GM21360 (cell line): ENCODE results near the gene IGFBP7.

Experiments used
- ATAC-seq: cut with Tn5 transposase; IDR thresholded peaks from one replicate; pipeline ENCODE4 v1.9.1; 2021; ENCODE audit warnings: mild to moderate bottlenecking, moderate library complexity; ENCODE audit not compliant: unreplicated experiment

The IGFBP7 gene

DNA sequence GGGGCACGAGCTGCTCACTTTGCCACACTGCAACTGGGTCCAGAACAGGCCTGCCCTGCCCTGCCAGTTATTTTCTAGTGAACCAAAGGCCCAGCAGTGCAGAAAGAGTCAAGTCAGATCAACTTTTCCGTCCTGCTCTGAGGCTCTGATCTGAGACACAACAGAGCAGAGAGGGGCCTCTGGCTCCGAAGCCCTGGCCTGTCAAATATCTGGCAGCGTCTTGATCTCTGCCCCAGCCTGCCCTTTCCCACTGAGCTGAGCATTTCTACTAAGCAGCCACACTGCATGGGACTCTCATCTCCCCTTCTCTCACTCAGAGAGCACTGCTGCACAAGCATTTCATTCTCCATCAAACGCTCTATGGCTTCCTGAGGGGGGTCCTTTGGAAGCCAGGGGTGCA, 11.8 kb downstream of the IGFBP7 start:
- ATAC-seq, result no peak

DNA sequence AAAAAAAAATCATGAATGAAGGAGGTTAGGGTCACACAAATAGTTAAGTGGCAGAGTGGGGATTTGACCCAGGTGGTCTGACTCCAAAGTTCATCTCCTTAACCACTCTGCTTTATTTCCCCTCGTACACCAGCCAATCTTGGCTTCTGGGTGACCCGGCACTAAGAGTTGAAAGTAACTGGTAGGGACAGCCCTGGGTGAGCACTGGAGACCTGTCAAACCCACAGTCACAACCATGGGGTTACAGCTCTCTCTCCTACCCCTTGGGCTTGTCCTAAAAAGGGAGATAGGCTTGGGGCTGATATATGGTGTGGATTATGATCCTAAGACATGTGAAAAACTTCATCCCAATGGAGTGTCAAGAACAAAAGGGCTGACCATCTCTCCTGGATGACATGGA, 12.5 kb downstream of the IGFBP7 start:
- ATAC-seq, result no peak

DNA sequence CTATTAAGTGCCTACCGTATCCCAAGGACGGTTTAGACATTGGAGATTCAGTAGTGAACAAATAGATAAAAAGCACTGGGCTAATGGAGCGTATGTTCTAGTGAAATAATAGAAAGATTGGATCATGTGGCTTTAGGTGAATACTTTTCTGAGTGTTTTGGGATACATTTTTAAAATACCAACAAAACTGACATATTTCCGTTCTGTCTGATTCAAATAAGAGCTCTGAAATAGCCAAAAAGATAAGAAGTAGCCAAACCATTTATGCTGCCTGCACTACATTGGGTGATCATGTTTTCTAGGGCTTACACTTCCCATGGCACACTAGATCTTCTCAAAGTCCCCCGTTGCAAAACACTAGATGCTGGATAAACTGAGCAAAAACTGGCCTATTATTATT, 14.2 kb downstream of the IGFBP7 start:
- ATAC-seq, result no peak

DNA sequence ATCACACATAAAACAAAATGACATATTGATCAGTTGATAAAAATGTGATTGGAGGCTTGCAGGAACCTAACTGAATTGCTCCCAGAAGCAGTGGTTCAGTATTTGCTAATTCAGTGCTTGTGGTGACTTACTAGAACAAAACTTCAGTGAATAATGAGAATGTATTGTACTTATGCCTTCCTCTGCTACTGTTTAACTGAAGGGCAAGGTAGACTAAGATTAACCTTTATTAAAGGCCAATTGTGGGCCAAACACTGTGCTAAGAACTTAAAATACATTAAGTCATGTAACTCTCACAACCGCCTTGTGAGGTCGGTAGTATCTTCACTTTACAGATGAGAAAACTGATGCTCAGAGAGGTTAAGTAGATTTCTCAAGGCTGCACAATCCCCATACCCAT, 14.9 kb downstream of the IGFBP7 start:
- no peak for ATAC-seq

DNA sequence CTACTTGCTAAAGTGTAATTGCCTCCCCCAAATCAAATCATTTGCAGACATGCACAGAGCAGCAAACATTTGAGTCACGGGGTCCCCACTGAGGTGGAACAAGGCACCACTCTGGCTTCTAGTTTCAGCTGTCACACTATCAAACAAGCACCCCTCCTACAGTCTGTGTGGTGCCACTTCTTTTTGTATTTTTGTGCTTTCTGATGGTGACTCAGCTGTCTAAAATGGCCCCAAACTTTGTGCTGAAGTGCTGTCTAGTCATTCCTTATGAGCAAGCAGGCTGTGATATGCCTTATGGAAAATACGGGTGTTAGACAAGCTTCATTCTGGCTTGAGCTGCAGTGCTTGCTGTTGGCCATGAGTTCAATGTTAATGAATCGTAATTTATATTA, 15.4 kb downstream of the IGFBP7 start:
- no peak for ATAC-seq

DNA sequence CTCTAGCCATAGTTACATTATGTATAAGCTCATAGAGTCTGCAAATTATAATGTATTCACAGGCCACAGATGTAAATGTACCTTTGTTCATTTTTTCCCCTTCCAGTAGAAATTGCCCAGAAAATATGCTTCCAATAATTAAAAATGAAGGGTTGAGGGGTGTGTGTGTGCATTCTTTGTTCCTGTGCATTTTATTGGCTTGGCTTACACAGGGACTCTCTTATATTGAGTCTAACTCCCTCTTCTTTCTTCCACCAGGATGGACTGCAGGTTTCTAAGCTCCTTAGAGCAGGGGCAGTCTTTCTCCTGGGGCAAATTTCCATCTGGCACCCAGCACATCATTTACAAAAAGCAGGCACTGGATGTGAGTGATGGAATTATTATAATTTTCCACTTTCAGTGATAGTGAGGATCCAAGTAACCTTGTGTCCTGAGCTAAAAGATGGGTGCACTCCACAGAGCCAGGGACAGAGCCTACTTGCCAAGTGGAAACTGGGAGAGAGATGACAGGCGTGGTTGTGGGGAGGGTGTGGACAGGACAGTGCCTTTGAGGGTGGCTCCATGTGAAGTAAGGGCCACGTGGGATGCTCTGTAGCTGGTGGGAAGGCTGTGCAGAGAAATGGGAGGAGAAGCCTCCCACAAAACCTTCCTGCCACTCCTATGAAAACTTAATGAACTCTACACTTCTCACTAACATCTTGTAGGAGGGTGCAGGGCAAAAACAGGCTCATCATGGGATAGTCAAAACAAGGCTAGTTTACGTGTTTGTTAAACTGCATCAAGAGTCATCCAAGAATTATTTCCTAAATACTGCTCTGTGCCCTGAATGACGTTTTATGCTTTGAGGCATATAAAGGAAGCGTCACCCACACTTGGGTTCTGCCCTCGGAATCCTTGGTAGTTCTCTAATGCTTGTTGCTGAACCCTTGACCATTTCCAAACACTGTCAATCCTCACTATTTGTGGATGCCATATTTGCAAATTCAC, 16.0 kb downstream of the IGFBP7 start:
- no peak for ATAC-seq

DNA sequence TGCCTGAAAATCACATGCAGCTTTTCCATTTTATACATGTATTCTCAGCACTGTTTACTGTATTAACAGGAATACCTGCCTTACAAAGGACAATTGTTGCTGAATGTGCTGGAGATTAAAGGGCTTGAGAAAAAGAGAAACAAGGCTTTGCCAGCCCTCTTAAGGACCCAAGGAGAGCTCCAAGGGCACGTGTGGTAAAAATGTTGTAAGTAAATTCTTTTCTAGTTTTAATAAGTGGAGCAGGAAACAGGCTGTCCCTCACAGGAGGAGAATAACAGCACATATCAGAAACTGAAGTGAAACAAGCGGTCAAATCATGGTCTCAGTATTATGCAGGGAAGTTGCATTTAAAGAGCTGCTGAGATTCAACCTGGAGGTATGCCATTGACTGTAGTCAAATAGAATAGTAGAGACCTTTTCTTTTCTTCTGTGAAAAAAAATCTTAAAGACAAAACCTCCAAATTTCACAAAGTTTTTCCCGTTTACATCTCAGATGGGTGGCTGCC, 18.5 kb downstream of the IGFBP7 start:
- no peak for ATAC-seq

DNA sequence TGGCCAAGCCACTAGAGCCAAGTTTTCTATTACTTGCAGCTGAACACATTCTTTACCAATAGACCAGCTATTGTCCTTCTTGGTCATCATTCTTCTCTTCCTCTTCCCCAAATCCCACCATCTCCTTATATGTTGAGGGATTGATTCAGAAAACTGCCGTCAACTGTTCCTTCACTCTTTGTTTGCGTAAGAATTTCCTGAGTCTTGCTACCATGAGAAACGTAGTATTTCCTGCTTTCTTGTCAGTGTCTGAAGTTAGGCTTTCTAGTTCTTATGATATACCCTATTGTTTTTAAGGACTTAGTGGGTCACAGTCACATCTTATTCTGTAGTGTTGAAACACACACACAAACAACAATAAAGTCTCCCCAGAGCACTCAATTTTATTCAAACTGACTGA, 20.1 kb downstream of the IGFBP7 start:
- ATAC-seq, result no peak

DNA sequence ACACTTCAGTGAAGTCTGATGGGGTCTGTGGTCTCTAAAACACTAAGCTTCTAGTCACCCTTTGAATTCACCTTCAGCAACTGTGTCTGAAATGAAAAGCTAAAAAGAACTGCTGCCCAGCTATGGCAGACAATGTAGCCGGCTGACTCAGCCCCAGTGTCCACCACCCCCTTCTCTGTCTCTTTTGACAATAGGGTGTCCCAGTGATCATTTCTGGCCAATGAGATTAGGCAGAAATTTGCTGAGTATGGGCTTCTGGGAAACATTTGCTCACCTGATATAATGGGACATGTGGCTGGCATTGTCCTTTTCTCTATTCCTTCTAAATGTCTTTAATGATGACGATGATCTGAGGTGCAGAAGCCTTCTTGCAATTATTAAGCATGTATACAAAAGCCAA, 20.6 kb downstream of the IGFBP7 start:
- no peak for ATAC-seq

DNA sequence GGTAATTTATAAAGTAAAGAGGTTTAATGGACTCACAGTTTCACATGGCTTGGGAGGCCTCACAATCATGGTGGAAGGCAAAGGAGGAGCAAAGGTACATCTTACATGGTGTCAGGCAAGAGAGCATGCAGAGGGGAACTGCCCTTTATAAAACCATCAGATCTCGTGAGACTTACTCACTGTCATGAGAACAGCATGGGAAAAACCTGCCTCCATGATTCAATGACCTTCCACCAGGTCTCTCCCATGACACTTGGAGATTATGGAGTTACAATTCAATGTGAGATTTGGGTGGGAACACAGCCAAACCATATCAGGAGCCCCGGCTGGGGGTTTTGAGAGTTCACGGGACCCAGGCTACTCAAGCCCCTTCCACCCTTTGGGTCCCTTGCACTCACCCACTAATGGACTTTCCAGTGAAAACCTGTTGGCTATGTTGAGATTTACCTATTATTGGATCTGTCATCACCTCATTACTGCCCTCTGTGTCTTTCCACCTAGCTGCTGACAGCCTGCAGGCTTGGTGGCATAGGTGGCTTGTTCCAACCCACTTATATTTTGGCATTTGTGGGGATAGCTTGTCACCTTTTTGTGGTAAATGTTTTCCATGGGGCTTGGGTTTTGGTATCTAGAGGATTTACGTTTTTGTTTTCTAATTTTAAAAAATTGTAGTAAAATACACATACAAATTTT, 24.0 kb downstream of the IGFBP7 start:
- ATAC-seq, result no peak

DNA sequence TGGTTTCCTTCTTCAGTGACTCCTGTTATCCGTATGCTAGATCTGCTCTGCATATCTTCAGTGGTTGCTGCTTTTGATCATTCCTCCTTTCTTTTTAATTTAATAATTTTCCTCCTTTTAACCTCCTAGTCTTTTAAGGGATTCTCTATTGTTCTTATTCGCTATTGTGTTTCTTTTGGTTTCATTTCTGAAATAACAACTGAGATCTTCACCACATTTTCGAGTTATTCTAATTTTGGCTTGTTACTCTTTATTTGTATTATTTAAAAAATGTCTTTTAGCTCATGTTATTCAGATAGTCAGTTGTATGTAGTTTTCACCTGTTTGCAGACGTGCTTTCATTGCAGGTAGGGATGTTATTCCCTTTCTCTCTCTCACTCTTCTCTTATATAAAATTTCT, 24.9 kb downstream of the IGFBP7 start:
- no peak for ATAC-seq

DNA sequence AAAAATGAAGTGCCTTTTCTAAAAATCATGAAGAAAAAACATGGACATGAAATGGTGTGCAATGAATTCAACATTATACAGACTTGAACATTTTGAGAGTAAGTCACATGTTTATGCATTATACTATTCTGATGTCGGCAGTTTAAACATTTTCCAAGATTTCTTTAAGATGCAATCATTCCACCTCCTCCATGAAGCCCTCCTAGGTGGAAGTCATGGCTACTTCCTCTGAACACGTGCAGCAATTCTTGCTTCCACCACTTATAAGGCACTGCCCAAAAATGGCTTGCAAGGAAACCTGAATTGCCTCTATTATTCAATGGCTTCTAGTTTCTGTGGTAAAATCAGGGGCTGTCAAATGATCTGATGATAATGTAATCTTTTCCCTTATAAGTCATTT, 25.8 kb downstream of the IGFBP7 start:
- no peak for ATAC-seq

DNA sequence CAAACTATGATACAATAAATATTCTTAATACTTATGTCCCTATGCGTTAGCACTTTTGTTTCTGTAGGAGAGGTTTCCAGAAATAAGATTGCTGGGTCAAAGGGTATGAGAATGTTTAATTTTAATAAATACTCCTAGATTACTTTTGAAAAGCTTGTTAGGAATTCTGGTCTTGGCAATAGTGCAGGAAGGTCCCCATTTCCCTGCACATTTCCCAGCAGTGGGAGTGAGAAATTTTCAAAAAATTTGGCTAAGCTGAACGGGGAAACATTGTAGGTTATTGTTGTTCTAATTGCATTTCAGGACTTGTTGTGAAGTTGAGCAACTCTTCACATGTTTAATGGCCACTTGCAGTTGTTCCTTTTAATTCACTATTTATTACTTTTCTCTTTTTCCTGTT, 27.1 kb downstream of the IGFBP7 start:
- ATAC-seq, result no peak

DNA sequence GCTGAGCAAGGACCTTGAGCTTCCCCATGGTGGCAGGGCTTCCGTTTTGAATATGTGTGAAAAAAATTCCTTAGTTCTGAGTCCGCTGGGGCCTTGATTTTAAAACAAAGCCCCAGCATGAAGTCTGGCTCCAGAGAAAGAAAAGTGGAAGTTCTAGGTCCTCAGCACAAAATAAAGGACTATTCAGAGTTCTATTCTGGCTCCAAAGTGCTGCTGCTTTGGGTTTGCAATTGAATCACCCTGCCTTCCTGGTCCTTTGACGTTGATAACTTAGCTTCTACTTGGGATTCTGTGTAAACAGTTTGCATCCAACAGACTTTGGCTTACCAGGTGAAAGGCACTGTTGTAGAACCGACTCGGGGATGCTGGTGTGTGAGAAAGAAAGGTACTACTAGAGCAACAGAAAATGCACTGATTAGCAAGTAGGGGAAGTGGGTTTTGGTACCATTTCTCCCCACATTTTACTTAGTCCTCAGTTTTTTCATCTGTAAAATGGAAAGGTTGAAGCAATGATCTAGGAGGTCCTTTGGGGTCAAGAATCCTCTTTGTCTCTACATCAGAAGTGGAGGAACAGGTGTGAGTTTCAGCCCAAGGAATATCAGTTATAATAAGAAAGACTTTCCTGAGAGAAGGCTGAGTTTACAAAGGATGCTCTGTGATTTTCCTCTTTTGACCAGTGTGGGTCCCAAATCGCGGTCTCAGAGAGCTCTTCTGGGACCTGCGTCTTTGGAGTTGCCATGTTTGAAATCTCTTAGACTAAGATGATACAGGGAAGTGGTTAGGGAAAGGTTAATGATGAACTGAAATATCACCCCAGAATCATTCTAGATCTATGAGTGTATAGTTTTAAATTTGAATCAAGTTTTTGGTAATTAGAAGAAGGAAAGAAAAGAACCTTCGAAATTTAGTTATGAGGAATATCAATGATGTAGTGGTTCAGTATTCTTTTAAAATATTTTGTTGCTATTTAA, 28.2 kb downstream of the IGFBP7 start:
- ATAC-seq, result no peak

DNA sequence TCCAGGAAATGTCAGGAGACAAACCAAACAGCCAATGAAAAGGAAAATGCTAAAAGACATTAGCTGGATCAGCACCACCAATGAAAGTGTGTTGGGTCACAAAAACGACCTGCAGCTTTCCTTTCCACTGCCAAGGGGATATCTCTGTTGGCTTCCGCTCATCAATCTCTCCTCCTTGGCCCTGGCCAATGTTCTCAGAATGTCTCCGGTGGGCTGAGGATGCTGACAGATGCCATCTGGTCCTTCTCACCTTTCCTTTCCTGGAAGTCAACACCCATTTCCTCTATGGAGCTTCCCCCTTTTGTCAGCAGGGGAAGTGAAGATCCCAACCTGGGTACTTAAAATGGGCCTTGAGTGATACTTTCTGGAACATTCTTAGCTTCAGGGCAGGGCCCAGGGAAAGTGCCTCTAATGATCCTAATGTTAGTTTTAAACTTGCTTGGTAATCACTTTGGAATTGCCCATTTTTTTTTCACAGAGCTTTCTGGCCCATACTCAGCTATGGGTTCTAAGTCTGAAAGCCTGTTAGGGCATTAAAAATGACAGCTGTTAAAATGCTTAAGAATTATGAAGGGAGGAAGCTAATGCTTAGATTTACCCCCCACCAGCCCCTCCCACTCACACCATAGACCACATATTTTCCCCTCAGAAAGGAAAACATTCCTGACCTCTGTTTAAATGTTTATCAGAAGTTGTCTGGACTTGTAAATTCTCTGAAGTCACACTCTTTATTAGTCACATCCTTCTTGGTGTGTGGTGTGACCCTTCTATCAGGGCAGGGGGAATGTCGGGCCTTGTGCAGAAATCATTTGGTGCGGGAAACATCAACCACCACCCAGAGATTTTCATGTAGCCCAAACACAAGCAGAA, 29.2 kb downstream of the IGFBP7 start:
- ATAC-seq, result no peak

DNA sequence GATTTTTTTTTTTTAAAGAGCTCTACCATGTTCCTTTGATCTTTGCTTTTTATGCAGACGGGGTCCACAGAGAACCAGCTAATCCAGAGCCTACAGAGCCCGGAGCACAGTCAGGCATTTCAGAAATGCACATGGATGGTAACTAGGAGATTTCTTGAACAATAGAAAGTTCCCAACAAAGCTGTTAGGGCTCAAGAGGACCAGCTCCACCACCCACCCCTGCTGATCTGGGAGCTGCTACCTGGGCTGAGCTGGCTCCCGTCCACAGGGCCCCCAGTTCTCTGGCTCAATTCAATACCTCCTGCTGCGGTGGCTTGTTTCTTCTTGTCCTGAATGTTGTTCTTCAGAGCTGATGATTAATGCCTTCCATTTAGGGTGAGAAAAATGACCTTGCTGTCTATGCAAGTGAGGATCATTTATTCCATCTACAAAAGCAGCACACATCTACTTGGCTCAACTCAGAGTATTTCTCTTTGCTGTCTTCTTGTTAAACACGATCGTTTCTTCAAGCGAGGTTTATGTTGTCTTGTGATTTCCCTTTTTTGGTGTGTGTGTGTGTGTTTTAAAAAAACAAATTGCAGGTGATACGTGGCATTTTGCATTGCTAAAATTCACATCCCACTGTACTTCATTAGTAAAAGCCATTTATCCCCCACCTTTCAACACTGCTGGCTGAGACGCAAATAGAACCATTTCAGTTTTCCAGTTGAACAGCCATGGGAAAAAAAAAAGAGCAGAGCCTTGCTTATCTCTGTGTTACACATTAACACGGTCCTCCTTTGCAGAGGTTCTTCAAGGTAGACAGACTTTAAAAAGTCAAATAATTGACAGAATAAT, 31.3 kb downstream of the IGFBP7 start:
- ATAC-seq, result no peak

DNA sequence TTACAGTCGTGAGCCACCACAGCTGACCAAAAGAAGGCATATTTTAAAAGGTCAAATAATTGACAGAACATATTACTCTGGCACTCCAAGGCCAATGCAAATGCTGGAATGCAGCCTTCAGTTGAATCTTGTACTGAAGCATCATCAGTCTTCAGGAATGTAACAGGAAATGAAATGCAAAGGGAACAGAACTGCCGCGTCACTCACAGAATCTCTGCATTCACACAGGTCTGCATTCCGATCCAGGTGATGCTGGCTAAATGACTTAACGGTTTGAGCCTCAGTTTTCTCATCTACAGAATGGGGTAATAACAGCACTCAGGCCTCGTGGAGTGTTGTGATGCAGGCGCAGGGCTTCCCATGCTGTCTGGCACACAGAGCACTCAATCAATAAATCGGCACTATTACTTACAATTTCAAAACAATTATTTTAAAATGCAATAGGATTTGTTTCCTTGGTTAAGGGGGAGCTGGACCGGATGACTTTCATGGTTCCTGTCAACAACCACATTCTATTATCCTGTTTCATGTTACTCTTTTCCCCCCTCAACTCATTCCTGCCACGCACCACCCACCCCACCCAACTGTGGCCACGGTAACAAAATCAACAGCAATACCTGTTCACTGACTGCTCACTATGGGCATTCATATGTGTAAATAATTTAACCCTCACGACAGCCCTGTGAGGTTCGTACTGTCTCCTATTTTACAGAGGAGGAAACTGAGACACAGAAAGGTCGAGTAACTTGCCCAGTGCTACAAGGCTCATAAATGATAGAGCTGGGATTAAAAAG, 32.4 kb downstream of the IGFBP7 start:
- no peak for ATAC-seq

DNA sequence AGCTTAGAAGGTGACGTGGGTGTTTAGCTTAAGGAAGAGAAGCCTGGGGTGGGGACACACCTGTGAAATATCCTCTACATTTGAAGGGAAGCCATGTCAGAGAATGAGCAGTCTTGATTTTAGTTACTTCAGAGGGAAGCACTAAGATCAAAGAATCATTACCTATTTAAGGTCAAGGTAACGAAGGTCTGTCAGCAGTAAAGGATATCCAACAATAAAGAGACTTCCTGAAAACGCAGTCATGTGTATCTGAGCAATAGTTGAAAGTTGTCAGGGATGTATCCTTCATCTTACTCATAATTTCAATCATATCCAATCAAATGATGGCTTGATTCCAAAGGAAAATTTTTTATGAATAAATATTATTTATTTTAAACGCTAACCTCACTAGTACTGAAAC, 33.5 kb downstream of the IGFBP7 start:
- ATAC-seq, result no peak
